Lung (tissue), 13 donors: ENCODE results near the gene SLC35G4. TPM values are rescaled to one million over a fixed set of nuclear protein-coding genes. Genes with fewer than 3 reads are reported as not detected.

Experiments used
- ATAC-seq: fragments of 200-7000 bp; cut with Tn5 transposase; one replicate; pipeline ENCODE4 v1.9.1; 2020; ENCODE audit warnings: moderate number of reproducible peaks; ENCODE audit not compliant: insufficient read depth, low FRiP score
- DNase-seq, 3 donors: peaks; one replicate each; pipeline ENCODE4 v3.0.0-alpha.2; 2013 to 2017
- H3K27ac ChIP-seq, 2 donors: one replicate each; pipeline ENCODE4 v1.5.1; 2013; ENCODE audit warnings: mild to moderate bottlenecking in 2 of 2, moderate library complexity in 2 of 2, control low read depth in 1 of 2, inconsistent platforms in 1 of 2, low read depth in 1 of 2, low read length in 1 of 2
- H3K27me3 ChIP-seq, 3 donors: one replicate each; pipeline ENCODE4 v1.5.1; 2013; ENCODE audit warnings: low read length in 2 of 3; ENCODE audit not compliant: control insufficient read depth in 3 of 3, insufficient read depth in 3 of 3
- H3K36me3 ChIP-seq, 4 donors: one replicate each; pipeline ENCODE4 v1.5.1; 2013; ENCODE audit warnings: low read length in 4 of 4, mild to moderate bottlenecking in 1 of 4, moderate library complexity in 1 of 4; ENCODE audit not compliant: control insufficient read depth in 4 of 4, insufficient read depth in 4 of 4
- H3K4me1 ChIP-seq, 5 donors: one replicate each; pipeline ENCODE4 v1.5.1; 2013; ENCODE audit warnings: low read length in 5 of 5, mild to moderate bottlenecking in 2 of 5, moderate library complexity in 1 of 5; ENCODE audit not compliant: control insufficient read depth in 5 of 5, insufficient read depth in 5 of 5
- H3K4me3 ChIP-seq: one replicate; pipeline ENCODE4 v1.5.1; 2013; ENCODE audit warnings: mild to moderate bottlenecking, control low read depth, moderate library complexity
- H3K9ac ChIP-seq, 2 donors: one replicate each; pipeline ENCODE4 v1.5.1; 2013; ENCODE audit warnings: low read length in 2 of 2, control low read depth in 1 of 2; ENCODE audit not compliant: insufficient read depth in 1 of 2
- H3K9me3 ChIP-seq, 4 donors: one replicate each; pipeline ENCODE4 v1.5.1; 2013; ENCODE audit warnings: low read length in 3 of 4, mild to moderate bottlenecking in 1 of 4, moderate library complexity in 1 of 4; ENCODE audit not compliant: control insufficient read depth in 4 of 4, insufficient read depth in 3 of 4
- WGBS, 2 donors: extraction: QIAGEN DNeasy Blood & Tissue Kit; methylation state at CpG; one replicate each; pipeline ENCODE4 v1.1.7; 2013; 5-methylcytosine and 5-hydroxymethylcytosine counted together
- polyA plus RNA-seq, 2 donors: library from polyadenylated mRNA; stranded (reverse); fragments of 200-250 nt; gene quantifications; one replicate each; pipeline ENCODE4 v1.2.1, GENCODE V29; 2013
- small RNA-seq: library from RNA; depleted of rRNA; stranded (forward); fragments of <200 nt; gene quantifications from one replicate; pipeline ENCODE3, GENCODE V24; 2014; ENCODE audit warnings: low replicate concordance
- total RNA-seq, 2 donors: library from RNA; depleted of rRNA in 1 of 2; stranded (reverse); fragments of >200 nt in 1 of 2; gene quantifications; one replicate each; pipeline ENCODE4 v1.2.1, GENCODE V29; 2014 to 2021
- TF ChIP-seq, protein P1 (sequence below): IDR thresholded peaks from 2 replicates; pipeline ENCODE4 v1.5.1; 2012; ENCODE audit warnings: mild to moderate bottlenecking; ENCODE audit errors: control extremely low read depth, extremely low read depth
- donor health status: control.
- donor health status: control.
- donor health status: Bipolar disorder and iron deficiency.
- donor health status: healthy.
- donor health status: DM: yes; HTN: yes; CAD: no.

Gene SLC35G4
- total and polyA plus RNA-seq, 4 donors, result not detected

GRCh38 chr18:11657554-11657953 is 48.2 kb downstream of the SLC35G4 start:
- Histone ChIP-seq H3K36me3 (no peaks in the 10 kb centered on the region), H3K4me3 (no peak overlapping the region), H3K4me1 (peaks cover 0 to 4% (median 0%) of the 10 kb centered on the region in 5 donors), H3K27ac (no peak overlapping the region), H3K9me3 (no peaks in the 10 kb centered on the region), H3K9ac (no peak overlapping the region), H3K27me3 (peaks cover 0 to 21% (median 2%) of the 10 kb centered on the region in 3 donors)
- DNase-seq (no peak), ATAC-seq (no peak)
- TF ChIP-seq, protein P1, sequence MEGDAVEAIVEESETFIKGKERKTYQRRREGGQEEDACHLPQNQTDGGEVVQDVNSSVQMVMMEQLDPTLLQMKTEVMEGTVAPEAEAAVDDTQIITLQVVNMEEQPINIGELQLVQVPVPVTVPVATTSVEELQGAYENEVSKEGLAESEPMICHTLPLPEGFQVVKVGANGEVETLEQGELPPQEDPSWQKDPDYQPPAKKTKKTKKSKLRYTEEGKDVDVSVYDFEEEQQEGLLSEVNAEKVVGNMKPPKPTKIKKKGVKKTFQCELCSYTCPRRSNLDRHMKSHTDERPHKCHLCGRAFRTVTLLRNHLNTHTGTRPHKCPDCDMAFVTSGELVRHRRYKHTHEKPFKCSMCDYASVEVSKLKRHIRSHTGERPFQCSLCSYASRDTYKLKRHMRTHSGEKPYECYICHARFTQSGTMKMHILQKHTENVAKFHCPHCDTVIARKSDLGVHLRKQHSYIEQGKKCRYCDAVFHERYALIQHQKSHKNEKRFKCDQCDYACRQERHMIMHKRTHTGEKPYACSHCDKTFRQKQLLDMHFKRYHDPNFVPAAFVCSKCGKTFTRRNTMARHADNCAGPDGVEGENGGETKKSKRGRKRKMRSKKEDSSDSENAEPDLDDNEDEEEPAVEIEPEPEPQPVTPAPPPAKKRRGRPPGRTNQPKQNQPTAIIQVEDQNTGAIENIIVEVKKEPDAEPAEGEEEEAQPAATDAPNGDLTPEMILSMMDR, result no peak
- 84 to 92% methylated on average over 8 of the region's 8 CpGs for WGBS, 2 donors

DNA sequence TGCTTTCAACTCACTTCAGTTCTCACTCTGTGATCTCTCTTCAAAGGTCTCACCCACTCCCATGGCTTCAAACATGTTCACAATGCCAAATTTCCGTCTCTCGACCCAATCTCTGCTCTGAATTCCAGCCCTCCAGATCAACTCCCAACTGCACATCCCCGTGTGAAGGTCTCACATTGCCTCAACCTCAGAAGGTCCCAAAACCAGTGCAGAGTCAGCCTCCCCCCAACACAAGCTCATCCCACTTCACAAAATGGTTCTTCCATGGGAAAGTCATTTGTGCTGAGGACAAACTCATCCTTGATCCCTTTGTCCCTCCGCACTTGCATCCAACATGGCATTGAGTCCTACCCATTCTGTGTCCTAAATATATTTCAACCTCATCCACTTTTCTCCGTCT is 48.6 kb downstream of the SLC35G4 start:
- Histone ChIP-seq H3K4me1 (peaks cover 0 to 4% (median 0%) of the 10 kb centered on the region in 5 donors), H3K9me3 (no peaks in the 10 kb centered on the region), H3K27me3 (peaks cover 0 to 24% (median 2%) of the 10 kb centered on the region in 3 donors), H3K36me3 (no peaks in the 10 kb centered on the region), H3K4me3 (no peak overlapping the region), H3K27ac (no peak overlapping the region), H3K9ac (no peak overlapping the region)
- 83 to 94% methylated on average over 5 of the region's 5 CpGs for WGBS, 2 donors
- TF ChIP-seq, protein P1, result no peak
- DNase-seq (no peak), ATAC-seq (no peak)

GRCh38 chr18:11658989-11659388 is 49.6 kb downstream of the SLC35G4 start:
- H3K9me3 ChIP-seq, result no peaks in the 10 kb centered on the region
- TF ChIP-seq, protein P1, result no peak
- ATAC-seq, result peak; percentile 42
- H3K27me3 ChIP-seq, result peaks cover 0 to 21% (median 2%) of the 10 kb centered on the region in 3 donors
- DNase-seq, result peak in 1 of 3 donors; percentile 16
- peaks cover 0 to 4% (median 0%) of the 10 kb centered on the region in 5 donors for H3K4me1 ChIP-seq
- no peak overlapping the region for H3K9ac ChIP-seq
- 77 to 85% methylated on average over 6 of the region's 6 CpGs for WGBS, 2 donors
- H3K27ac ChIP-seq, result no peak overlapping the region
- no peaks in the 10 kb centered on the region for H3K36me3 ChIP-seq
- no peak overlapping the region for H3K4me3 ChIP-seq

Small RNA genes within 50 kb of the gene (small RNA-seq; reads per million reads assigned to genes)
- gene AP001120.4, result not detected

Other genes with a start within 250 kb of the SLC35G4 start
- 1 to 10 TPM; 3.5 to 3.7 TPM for gene GNAL, start 79.7 kb downstream of the SLC35G4 start, total RNA-seq
- 1 to 10 TPM in 1 of 2 donors, under 1 TPM in 1; 0.49 to 1.5 TPM for gene GNAL, start 79.7 kb downstream of the SLC35G4 start, polyA plus RNA-seq
- gene CHMP1B, start 241.8 kb downstream of the SLC35G4 start, total RNA-seq, result 10 to 100 TPM; 36.0 to 56.2 TPM
- gene CHMP1B, start 241.8 kb downstream of the SLC35G4 start, polyA plus RNA-seq, result 10 to 100 TPM; 34.6 to 44.6 TPM